Posterior vena cava (tissue), 2 donors: ENCODE measurements around the gene CHST12. TPM values are rescaled to one million over a fixed set of nuclear protein-coding genes. Genes with fewer than 3 reads are reported as not detected.

ENCODE experiments used
- DNase-seq: peaks from one replicate; pipeline ENCODE4 v3.0.0-alpha.2; 2020; ENCODE audit warnings: low spot score
- intact Hi-C, 2 donors: fragments of 100-400 bp; cut with DNase I; formaldehyde crosslinking; loops; one replicate each; pipeline versions ENCODE4 v1.14.1 to v1.14.2; 2022 to 2023
- total RNA-seq, 2 donors: library from RNA; stranded (reverse); fragmentation: NEBNext Ultra II Directional; extraction: Animal tissue kit (Norgen Biotek cat#: 25700); gene quantifications; one replicate each; pipeline ENCODE4 v1.2.1, GENCODE V29; 2021
- donor health status: DM: yes; HTN: yes; CAD: no.
- donor health status: DM: yes; HTN: yes; CAD: no.

The CHST12 gene
- total RNA-seq, 2 donors from 2014 or later = 21.4 to 28.3 TPM

DNA sequence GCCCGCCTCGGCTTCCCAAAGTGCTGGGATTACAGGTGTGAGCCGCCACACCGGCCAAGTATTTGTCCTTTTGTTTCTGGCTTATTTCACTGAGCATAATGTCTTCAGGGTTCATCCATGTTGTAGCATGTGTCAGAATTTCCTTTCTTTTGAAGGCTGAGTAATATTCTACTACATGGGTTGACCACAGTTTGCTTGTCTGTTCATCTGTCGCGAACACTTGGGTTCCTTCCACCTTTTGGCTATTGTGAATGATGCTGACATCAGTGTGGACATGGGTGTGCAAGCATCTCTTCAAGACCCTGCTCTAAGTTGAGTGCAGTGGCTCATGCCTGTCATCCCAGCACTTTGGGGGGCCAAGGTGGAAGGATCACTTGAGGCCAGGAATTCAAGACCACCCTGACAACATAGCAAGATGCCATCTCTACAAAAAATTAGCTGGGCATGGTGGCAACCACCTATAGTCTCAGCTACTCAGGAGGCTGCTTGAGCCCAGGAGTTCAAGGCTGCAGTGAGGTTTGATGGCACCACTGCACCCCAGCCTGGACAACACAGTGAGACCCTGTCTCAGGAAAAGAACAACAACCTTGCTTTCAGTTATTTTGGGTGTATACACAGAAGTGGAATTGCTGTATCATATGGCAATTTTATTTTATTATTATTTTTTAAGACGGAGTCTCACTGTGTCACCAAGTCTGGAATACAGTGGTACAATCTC is 17.0 kb downstream of the CHST12 start:
- DNase-seq = no peak
- intact Hi-C loops = no loop called here

DNA sequence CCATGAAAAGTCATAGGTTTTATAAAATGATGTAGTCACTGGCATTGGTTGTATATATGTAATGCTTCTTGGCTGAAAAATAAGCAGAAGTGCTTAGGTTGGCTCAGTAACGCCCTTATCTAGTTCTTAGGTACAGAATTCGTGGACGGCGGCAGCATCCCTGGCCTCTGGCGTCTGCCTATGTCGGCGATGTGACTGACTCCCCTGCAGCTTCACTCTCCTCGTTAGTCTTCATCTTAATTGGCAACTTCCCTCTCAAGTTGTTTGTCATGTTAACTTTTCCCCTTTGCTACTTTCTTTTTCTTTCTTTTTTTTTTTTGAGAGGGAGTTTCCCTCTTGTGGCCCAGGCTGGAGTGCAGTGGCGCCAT is 18.5 kb downstream of the CHST12 start:
- DNase-seq = no peak
- intact Hi-C loops = no loop called here

DNA sequence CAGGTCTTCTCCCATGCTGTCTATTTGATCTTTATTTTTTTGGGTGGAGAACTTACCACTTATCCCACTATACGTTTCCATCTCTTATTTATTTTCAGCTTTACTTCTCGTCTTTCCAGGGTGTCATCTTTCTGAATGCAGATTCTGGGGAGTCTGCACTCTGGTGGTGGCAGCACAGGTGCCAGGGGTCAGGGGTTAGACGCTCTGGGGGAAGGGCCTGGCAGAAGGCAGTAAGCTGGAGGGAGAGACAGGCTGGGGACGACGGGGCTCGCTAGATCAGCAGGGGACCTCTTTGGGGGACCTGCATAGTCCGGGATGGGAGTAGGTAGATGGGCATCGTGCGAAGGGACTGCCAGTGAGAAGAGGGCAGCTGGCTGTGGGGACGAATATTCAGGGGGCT is 22.3 kb downstream of the CHST12 start:
- intact Hi-C loops = no loop called here
- no peak for DNase-seq

DNA sequence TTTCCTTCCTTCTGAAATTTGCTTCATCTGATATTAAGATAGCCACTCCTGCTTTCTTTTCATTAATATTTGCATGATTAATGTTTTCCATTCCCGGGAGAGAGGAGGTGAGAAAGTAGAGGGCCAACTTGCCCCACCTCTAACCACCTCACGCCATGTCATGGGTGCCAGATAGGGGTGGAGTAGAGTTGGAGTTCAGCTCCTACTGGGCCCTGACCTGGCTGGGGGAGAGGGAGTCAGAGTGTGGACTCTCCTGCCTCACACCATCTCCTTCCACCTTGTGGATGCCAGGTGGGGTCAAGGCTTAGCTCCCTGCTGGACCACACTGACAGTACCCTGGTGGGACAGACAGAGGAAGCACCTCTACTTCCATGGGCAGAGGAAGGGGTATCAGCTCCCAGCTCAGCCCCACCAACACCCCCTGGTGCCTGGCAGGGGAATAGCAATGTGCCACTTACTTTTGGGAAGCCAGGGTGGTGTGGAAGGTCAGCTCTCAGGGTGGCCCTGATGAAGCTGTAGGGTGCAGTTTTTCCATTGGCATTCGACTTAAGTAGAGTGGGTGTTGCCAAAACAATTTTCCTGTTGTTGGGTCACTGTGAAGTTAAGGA is 28.0 kb downstream of the CHST12 start:
- intact Hi-C loops = no loop called here
- DNase-seq = no peak

DNA sequence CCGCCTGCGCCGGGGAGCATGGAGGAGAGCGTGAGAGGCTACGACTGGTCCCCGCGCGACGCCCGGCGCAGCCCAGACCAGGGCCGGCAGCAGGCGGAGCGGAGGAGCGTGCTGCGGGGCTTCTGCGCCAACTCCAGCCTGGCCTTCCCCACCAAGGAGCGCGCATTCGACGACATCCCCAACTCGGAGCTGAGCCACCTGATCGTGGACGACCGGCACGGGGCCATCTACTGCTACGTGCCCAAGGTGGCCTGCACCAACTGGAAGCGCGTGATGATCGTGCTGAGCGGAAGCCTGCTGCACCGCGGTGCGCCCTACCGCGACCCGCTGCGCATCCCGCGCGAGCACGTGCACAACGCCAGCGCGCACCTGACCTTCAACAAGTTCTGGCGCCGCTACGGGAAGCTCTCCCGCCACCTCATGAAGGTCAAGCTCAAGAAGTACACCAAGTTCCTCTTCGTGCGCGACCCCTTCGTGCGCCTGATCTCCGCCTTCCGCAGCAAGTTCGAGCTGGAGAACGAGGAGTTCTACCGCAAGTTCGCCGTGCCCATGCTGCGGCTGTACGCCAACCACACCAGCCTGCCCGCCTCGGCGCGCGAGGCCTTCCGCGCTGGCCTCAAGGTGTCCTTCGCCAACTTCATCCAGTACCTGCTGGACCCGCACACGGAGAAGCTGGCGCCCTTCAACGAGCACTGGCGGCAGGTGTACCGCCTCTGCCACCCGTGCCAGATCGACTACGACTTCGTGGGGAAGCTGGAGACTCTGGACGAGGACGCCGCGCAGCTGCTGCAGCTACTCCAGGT is 29.7 kb downstream of the CHST12 start:
- DNase-seq = no peak
- intact Hi-C loops = no loop called here

GRCh38 chr7:2433713-2434550 is 30.5 kb downstream of the CHST12 start:
- no peak for DNase-seq
- intact Hi-C loops = no loop called here

DNA sequence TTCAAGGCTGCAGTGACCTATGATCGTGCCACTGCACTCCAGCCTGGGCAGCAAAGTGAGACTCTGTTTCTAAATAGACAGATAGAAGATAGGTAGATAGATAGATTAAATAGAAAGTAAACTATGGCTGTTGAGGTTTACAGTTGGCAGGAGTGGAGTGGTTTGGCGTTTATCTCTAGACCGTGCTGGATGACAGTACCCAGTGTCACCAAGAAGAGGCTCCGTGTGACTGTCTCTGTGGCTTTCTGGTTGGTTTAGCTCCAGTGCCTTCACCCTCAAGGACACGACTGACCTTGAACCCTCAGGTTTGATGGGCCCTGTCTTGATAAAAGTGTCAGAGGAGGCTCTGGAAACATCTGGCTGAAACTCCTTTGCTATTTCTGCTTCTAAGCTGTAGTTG is 31.7 kb downstream of the CHST12 start:
- intact Hi-C loops = no loop called here
- DNase-seq = no peak

DNA sequence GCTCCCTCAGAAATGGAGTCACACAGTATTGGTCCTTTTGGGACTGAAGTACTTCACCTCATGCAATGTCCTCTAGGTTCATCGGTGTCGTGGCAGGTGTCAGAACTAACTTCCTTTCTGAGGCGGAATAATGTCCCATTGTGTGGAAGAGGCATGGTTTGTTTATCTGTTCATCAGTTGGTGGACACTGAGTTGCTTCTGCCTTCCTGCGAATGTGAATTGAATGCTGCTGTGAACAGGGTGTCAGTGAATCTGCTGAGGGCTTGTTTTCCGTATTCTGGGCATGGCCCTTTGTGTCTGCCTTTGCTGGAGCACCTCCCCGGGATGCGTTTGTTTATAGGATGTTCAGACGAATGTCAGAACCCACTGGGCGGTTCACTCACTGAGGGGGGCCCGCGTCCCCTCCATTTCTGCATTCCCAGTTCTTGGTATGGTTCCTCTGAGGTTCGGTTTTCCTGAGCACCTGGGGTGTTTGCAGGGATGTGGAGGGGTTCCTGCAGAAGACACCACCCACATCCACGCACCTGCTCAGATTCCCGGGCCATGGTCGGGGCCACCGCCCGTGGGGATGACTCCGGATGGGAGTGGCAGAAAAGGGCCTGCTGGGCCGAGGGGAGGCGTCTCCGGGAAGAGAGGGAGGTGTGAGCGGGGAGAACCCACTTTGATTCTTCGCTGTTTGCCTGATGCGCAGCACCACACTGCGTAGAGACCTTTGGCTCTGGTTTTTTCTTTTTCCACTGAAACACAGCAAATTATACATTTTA is 33.1 kb downstream of the CHST12 start:
- intact Hi-C loops = no loop called here
- DNase-seq = no peak

DNA sequence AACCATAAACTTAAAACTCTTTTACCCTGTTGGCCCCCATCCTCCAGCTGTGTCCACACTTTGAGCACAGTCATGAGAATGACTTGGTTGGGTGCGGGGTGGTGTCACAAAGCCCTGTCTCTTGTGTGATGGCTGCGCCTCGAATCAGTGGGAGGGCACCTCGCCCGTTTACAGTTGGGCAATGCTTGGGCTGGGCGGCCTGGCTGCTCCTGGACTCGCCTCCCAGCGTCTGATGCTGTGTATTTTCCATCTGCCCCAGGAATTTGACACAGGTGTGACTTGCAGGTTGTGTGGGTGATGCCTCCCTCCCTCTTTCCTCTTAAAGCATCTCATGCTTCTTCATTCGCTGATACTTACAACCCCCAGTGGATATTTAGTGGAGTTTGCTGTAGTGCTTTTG is 33.7 kb downstream of the CHST12 start:
- intact Hi-C loops = no loop called here
- no peak for DNase-seq

- intact Hi-C loops = no loop called here
- no peak for DNase-seq
These were observed 34.2 kb downstream of the CHST12 start for GRCh38 chr7:2437537-2438148.

- intact Hi-C loops = no loop called here
- no peak for DNase-seq
These were observed 34.8 kb downstream of the CHST12 start for GRCh38 chr7:2438186-2438585.

DNA sequence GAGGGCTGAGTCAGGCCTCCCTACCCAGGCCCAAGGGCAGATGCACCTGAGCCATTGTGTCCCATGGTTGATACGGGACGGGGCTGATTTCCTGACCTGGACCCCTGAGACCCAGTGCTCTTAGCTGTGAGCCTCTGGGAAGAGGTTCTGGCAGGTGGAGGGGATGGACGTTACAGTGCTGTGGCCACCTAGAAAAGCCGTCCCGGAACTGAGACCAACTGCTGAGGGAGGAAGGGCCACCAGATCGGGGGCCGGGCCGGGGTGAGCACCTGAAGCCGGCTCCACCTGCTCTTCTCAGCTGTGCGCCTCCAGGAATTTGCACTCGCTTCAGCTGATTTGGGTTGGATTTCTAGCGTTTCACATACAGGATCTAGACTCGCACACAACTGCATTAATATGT is 35.4 kb downstream of the CHST12 start:
- DNase-seq = no peak
- intact Hi-C loops = no loop called here

DNA sequence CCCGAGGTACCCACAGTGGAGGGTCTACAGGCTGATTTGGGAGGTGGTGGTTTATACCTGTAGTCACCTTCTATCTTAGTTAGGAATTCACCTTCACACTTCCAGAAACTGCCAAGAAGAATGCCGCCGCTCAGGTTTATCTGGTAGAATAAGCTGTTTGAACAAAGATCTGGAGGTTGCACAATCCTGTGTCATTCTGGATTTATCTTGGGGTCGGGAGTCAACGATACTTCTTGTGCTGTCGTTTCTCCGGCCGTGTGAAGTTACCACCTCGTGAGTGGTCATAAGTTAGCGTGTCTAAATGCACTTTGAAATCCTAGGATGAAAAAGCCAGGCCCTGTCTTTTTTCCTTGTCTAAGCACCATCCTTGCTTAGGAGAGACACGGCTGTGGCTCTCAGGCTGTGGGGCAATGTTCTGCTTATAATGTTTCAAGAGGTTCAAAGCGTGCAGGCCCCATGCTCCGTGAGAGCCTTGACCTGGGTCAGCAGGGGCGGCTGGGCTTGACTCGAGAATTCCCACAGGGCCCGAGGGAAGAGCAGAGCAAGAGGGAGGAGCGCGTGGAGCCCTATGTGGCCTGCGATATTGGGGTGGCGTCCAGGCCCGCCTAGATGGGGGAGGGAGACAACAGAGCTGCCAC is 37.3 kb downstream of the CHST12 start:
- intact Hi-C loops = no loop called here
- DNase-seq = no peak

DNA sequence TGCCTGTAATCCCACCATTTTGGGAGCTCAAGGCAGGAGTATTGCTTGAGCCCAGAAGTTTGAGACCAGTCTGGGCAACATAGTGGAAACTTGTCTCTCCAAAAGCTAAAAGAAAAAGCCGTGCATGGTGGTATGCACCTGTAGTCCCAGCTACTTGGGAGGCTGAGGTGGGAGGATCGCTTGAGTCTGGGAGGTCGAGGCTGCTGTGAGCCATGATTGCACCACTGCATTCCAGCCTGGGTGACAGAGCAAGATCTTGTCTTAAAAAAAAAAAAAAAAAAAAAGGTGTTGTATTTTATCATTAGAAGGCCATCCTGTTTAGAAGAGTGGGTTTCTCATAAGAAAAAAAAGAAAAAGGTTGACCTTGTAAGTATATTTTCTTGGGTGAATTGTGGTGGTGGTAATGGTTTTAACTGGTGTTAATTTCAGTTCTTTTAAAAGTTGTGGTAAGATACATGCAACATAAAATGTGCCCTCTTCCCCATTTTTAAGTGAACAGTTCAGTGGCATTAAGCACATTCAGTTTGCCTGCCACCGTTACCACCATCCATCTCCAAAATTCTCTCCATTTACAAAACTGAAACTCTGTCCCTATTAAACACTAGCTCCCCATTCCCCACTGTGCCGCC is 38.1 kb downstream of the CHST12 start:
- DNase-seq = no peak
- intact Hi-C loops = no loop called here

GRCh38 chr7:2443491-2443890 is 40.1 kb downstream of the CHST12 start:
- no peak for DNase-seq
- intact Hi-C loops = no loop called here

- intact Hi-C loops = no loop called here
- no peak for DNase-seq
These were observed 41.1 kb downstream of the CHST12 start for GRCh38 chr7:2444476-2444875.

- intact Hi-C loops = no loop called here
- no peak for DNase-seq
These were observed 41.6 kb downstream of the CHST12 start for GRCh38 chr7:2445047-2445446.
